ENCODE results near the gene LRRC4B. TPM values are rescaled to one million over a fixed set of nuclear protein-coding genes. Genes with fewer than 3 reads are reported as not detected.
"Not testable (repeated sequence)": the region's sequence is repeated elsewhere in the genome, so short reads cannot be mapped to it uniquely, and the experiment has no call there.

Gene LRRC4B
- total and polyA plus RNA-seq, 2 of the 8 experiments (the other 6 are each of a cell fraction or from before 2014, with no cell fraction given), result 13.4 to 21.2 TPM

- H3K18ac ChIP-seq (ENCODE audit: extremely low read depth, low read length); H2BK20ac ChIP-seq (ENCODE audit: low read length); CTCF ChIA-PET (ENCODE audit: partially characterized antibody); H4K91ac ChIP-seq (replicated peaks; ENCODE audit: insufficient read length, low read length); H3K79me1 ChIP-seq (ENCODE audit: low read depth, low read length); DNase-seq (ENCODE audit: low read depth in 1 of 2, low spot score in 2 of 2); H2BK5ac ChIP-seq (ENCODE audit: low read depth, low read length); H3K23me2 ChIP-seq (ENCODE audit: low read depth, low read length); H2BK15ac ChIP-seq (ENCODE audit: low read length); H3K4ac ChIP-seq (replicated peaks; ENCODE audit: insufficient read length, low read depth, low read length); H3K9ac ChIP-seq (replicated peaks in 1 of 4; ENCODE audit: extremely low read depth in 1 of 4, low read depth in 3 of 4, low read length in 3 of 4); H3K4me2 ChIP-seq (ENCODE audit: insufficient read depth in 1 of 2, low read depth in 2 of 2, low read length in 2 of 2); H2AK5ac ChIP-seq (ENCODE audit: low read depth, low read length); H3K23ac ChIP-seq (ENCODE audit: insufficient read length); H4K8ac ChIP-seq (ENCODE audit: extremely low read depth, insufficient read depth, low read length); H3K4me1 ChIP-seq (replicated peaks in 1 of 4; ENCODE audit: control insufficient read depth in 3 of 4, insufficient read depth in 4 of 4, low read length in 3 of 4); H3K79me2 ChIP-seq (ENCODE audit: control insufficient read depth in 1 of 2, insufficient read depth in 2 of 2, low read length in 2 of 2); H4K20me1 ChIP-seq (replicated peaks in 1 of 2; ENCODE audit: control insufficient read depth in 1 of 2, insufficient read depth in 2 of 2, low read length in 2 of 2); H3K27ac ChIP-seq (ENCODE audit: low read depth, low read length); FAIRE-seq; H3K4me3 ChIP-seq (ENCODE audit: extremely low read depth in 1 of 4, insufficient read depth in 2 of 4, low read depth in 3 of 4, low read length in 4 of 4); POLR2A ChIA-PET (ENCODE audit: partially characterized antibody); H2BK120ac ChIP-seq (replicated peaks; ENCODE audit: low read depth, low read length); H2AFZ ChIP-seq (ENCODE audit: low read length); H2BK12ac ChIP-seq (ENCODE audit: low read depth, low read length); H3K9me3 ChIP-seq (ENCODE audit: insufficient read depth in 2 of 2, low read depth in 1 of 2, low read length in 1 of 2); H3K14ac ChIP-seq (ENCODE audit: insufficient read length); H3K36me3 ChIP-seq (ENCODE audit: control insufficient read depth in 2 of 4, insufficient read depth in 4 of 4, low read length in 3 of 4); H4K5ac ChIP-seq (ENCODE audit: insufficient read length, low read depth, low read length); H3K56ac ChIP-seq (replicated peaks; ENCODE audit: insufficient read length, low read depth, low read length): not testable (repeated sequence)
- WGBS, 2 experiments (ENCODE audit: extremely low coverage in 1 of 2, insufficient coverage in 1 of 2, insufficient read length in 1 of 2, insufficient replicate concordance in 2 of 2, low coverage in 1 of 2, low lambda C conversion rate in 2 of 2, missing lambda C conversion rate in 1 of 2), result no CpG with 5 or more reads among the region's 56 CpGs
- peaks cover 3 to 28% (median 23%) of the 10 kb centered on the region in 4 experiments for H3K27me3 ChIP-seq (replicated peaks in 1 of 4; ENCODE audit: control insufficient read depth in 3 of 4, extremely low read depth in 1 of 4, insufficient read depth in 3 of 4, low read length in 3 of 4)
These were observed 36.2 kb upstream of the LRRC4B start for GRCh38 chr19:50604264-50605073.
